Measurements from ENCODE around the gene FGFBP2. TPM values are rescaled to one million over a fixed set of nuclear protein-coding genes. Genes with fewer than 3 reads are reported as not detected.

The FGFBP2 gene
- polyA plus RNA-seq, 2 donors, result 0.61 TPM; not detected in 1

GRCh38 chr4:15953625-15954024 is 9.3 kb downstream of the FGFBP2 start:
- H3K27me3 ChIP-seq (ENCODE audit: control insufficient read depth in 1 of 2, insufficient read depth in 2 of 2, low read length in 2 of 2), result no peaks in the 10 kb centered on the region
- no peak overlapping the region for H3K4me3 ChIP-seq (ENCODE audit: low read depth in 1 of 2, low read length in 2 of 2)
- no peaks in the 10 kb centered on the region for H3K36me3 ChIP-seq (ENCODE audit: control insufficient read depth in 2 of 2, insufficient read depth in 2 of 2, low read length in 1 of 2)
- WGBS, 2 donors, result 82 to 83% methylated on average over 5 of the region's 5 CpGs
- H3K9me3 ChIP-seq (ENCODE audit: control insufficient read depth in 2 of 2, insufficient read depth in 1 of 2, low read depth in 1 of 2, low read length in 1 of 2), result no peaks in the 10 kb centered on the region
- H3K27ac ChIP-seq (ENCODE audit: low read depth in 2 of 2, low read length in 1 of 2), result no peak overlapping the region
- H3K4me1 ChIP-seq (ENCODE audit: control insufficient read depth in 2 of 2, insufficient read depth in 2 of 2, low read length in 1 of 2), result no peaks in the 10 kb centered on the region

GRCh38 chr4:15951781-15952180 is 11.2 kb downstream of the FGFBP2 start:
- no peaks in the 10 kb centered on the region for H3K36me3 ChIP-seq (ENCODE audit: control insufficient read depth in 2 of 2, insufficient read depth in 2 of 2, low read length in 1 of 2)
- no peak overlapping the region for H3K27ac ChIP-seq (ENCODE audit: low read depth in 2 of 2, low read length in 1 of 2)
- H3K4me3 ChIP-seq (ENCODE audit: low read depth in 1 of 2, low read length in 2 of 2), result no peak overlapping the region
- H3K9me3 ChIP-seq (ENCODE audit: control insufficient read depth in 2 of 2, insufficient read depth in 1 of 2, low read depth in 1 of 2, low read length in 1 of 2), result no peaks in the 10 kb centered on the region
- peaks cover 3% of the 10 kb centered on the region in 2 donors for H3K4me1 ChIP-seq (ENCODE audit: control insufficient read depth in 2 of 2, insufficient read depth in 2 of 2, low read length in 1 of 2)
- H3K27me3 ChIP-seq (ENCODE audit: control insufficient read depth in 1 of 2, insufficient read depth in 2 of 2, low read length in 2 of 2), result no peaks in the 10 kb centered on the region

GRCh38 chr4:15948826-15949225 is 14.1 kb downstream of the FGFBP2 start:
- no peak overlapping the region for H3K4me3 ChIP-seq (ENCODE audit: low read depth in 1 of 2, low read length in 2 of 2)
- no peaks in the 10 kb centered on the region for H3K36me3 ChIP-seq (ENCODE audit: control insufficient read depth in 2 of 2, insufficient read depth in 2 of 2, low read length in 1 of 2)
- 79 to 80% methylated on average over 9 of the region's 9 CpGs for WGBS, 2 donors
- peaks cover 3% of the 10 kb centered on the region in 2 donors for H3K4me1 ChIP-seq (ENCODE audit: control insufficient read depth in 2 of 2, insufficient read depth in 2 of 2, low read length in 1 of 2)
- no peak overlapping the region for H3K27ac ChIP-seq (ENCODE audit: low read depth in 2 of 2, low read length in 1 of 2)
- H3K9me3 ChIP-seq (ENCODE audit: control insufficient read depth in 2 of 2, insufficient read depth in 1 of 2, low read depth in 1 of 2, low read length in 1 of 2), result no peaks in the 10 kb centered on the region
- H3K27me3 ChIP-seq (ENCODE audit: control insufficient read depth in 1 of 2, insufficient read depth in 2 of 2, low read length in 2 of 2), result no peaks in the 10 kb centered on the region

- Histone ChIP-seq H3K27ac (ENCODE audit: low read depth in 2 of 2, low read length in 1 of 2) (no peak overlapping the region), H3K27me3 (ENCODE audit: control insufficient read depth in 1 of 2, insufficient read depth in 2 of 2, low read length in 2 of 2) (no peaks in the 10 kb centered on the region), H3K36me3 (ENCODE audit: control insufficient read depth in 2 of 2, insufficient read depth in 2 of 2, low read length in 1 of 2) (no peaks in the 10 kb centered on the region), H3K4me3 (ENCODE audit: low read depth in 1 of 2, low read length in 2 of 2) (no peak overlapping the region), H3K9me3 (ENCODE audit: control insufficient read depth in 2 of 2, insufficient read depth in 1 of 2, low read depth in 1 of 2, low read length in 1 of 2) (no peaks in the 10 kb centered on the region), H3K4me1 (ENCODE audit: control insufficient read depth in 2 of 2, insufficient read depth in 2 of 2, low read length in 1 of 2) (peaks cover 3% of the 10 kb centered on the region in 2 donors)
- 68 to 72% methylated on average over 8 of the region's 8 CpGs for WGBS, 2 donors
Measured at GRCh38 chr4:15947684-15948083, 15.3 kb downstream of the FGFBP2 start.

GRCh38 chr4:15945516-15945915 is 17.5 kb downstream of the FGFBP2 start:
- H3K9me3 ChIP-seq (ENCODE audit: control insufficient read depth in 2 of 2, insufficient read depth in 1 of 2, low read depth in 1 of 2, low read length in 1 of 2), result no peaks in the 10 kb centered on the region
- no peaks in the 10 kb centered on the region for H3K36me3 ChIP-seq (ENCODE audit: control insufficient read depth in 2 of 2, insufficient read depth in 2 of 2, low read length in 1 of 2)
- WGBS, 2 donors, result 55 to 75% methylated on average over 1 of the region's 1 CpG
- no peaks in the 10 kb centered on the region for H3K27me3 ChIP-seq (ENCODE audit: control insufficient read depth in 1 of 2, insufficient read depth in 2 of 2, low read length in 2 of 2)
- no peak overlapping the region for H3K4me3 ChIP-seq (ENCODE audit: low read depth in 1 of 2, low read length in 2 of 2)
- no peak overlapping the region for H3K27ac ChIP-seq (ENCODE audit: low read depth in 2 of 2, low read length in 1 of 2)
- peaks cover 3% of the 10 kb centered on the region in 2 donors for H3K4me1 ChIP-seq (ENCODE audit: control insufficient read depth in 2 of 2, insufficient read depth in 2 of 2, low read length in 1 of 2)

DNA sequence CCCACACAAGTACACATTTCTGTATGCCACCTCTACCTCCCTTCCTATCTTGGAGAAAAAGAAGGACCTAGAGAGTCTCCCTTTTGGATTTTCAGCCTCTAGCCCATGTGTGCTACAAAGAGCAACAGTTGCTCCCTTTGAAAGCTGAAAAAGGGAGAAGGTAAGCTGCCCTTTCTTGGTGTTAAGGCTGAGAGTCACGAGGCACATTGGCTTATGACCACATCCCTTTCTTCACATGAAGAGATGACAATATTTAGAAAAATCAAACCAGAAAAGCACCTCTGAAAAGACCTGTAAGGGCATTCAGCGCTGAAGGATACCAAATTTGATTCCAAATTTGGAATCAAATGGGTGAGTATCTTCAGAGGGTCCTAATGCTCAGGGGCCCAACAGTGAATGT is 18.1 kb downstream of the FGFBP2 start:
- Histone ChIP-seq H3K4me3 (ENCODE audit: low read depth in 1 of 2, low read length in 2 of 2) (no peak overlapping the region), H3K4me1 (ENCODE audit: control insufficient read depth in 2 of 2, insufficient read depth in 2 of 2, low read length in 1 of 2) (peaks cover 3% of the 10 kb centered on the region in 2 donors), H3K36me3 (ENCODE audit: control insufficient read depth in 2 of 2, insufficient read depth in 2 of 2, low read length in 1 of 2) (no peaks in the 10 kb centered on the region), H3K27me3 (ENCODE audit: control insufficient read depth in 1 of 2, insufficient read depth in 2 of 2, low read length in 2 of 2) (no peaks in the 10 kb centered on the region), H3K27ac (ENCODE audit: low read depth in 2 of 2, low read length in 1 of 2) (no peak overlapping the region), H3K9me3 (ENCODE audit: control insufficient read depth in 2 of 2, insufficient read depth in 1 of 2, low read depth in 1 of 2, low read length in 1 of 2) (no peaks in the 10 kb centered on the region)
- WGBS, 2 donors, result 88 to 89% methylated on average over 2 of the region's 2 CpGs

GRCh38 chr4:15942283-15942682 is 20.7 kb downstream of the FGFBP2 start:
- Histone ChIP-seq H3K36me3 (ENCODE audit: control insufficient read depth in 2 of 2, insufficient read depth in 2 of 2, low read length in 1 of 2) (no peaks in the 10 kb centered on the region), H3K27me3 (ENCODE audit: control insufficient read depth in 1 of 2, insufficient read depth in 2 of 2, low read length in 2 of 2) (no peaks in the 10 kb centered on the region), H3K9me3 (ENCODE audit: control insufficient read depth in 2 of 2, insufficient read depth in 1 of 2, low read depth in 1 of 2, low read length in 1 of 2) (no peaks in the 10 kb centered on the region), H3K27ac (ENCODE audit: low read depth in 2 of 2, low read length in 1 of 2) (no peak overlapping the region), H3K4me1 (ENCODE audit: control insufficient read depth in 2 of 2, insufficient read depth in 2 of 2, low read length in 1 of 2) (peaks cover 0 to under 1% of the 10 kb centered on the region in 2 donors), H3K4me3 (ENCODE audit: low read depth in 1 of 2, low read length in 2 of 2) (no peak overlapping the region)
- WGBS, 2 donors, result 64 to 66% methylated on average over 1 of the region's 1 CpG

DNA sequence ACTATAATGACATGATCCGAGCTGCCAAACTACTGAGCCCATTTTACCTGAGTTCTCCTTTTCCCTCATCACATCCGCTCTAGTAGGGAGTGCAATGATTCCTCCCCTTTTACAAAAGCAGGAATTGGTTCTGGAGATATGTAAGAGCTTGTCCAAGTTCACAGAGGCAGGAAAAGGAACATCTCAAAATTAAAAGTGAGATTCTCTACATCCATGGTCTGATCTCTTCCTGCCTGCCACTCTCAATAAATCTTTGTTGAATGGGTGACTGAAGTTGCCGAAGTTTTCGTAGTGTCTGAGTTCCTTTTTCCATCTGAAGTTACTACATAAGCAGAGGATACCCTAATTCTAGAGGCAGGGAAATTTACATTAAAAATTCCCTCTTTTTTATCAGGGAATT is 24.3 kb downstream of the FGFBP2 start, which contains the start of gene FGFBP1:
Gene FGFBP1, minus strand, starts transcription at position 101 of the 400 bp plus-strand sequence. CDS start 2,108 bp downstream, outside the sequence.
- 44 to 48% methylated on average over 4 of the region's 4 CpGs for WGBS, 2 donors
- H3K4me1 ChIP-seq (ENCODE audit: control insufficient read depth in 2 of 2, insufficient read depth in 2 of 2, low read length in 1 of 2), result no peaks in the 10 kb centered on the region
- H3K36me3 ChIP-seq (ENCODE audit: control insufficient read depth in 2 of 2, insufficient read depth in 2 of 2, low read length in 1 of 2), result no peaks in the 10 kb centered on the region
- H3K27me3 ChIP-seq (ENCODE audit: control insufficient read depth in 1 of 2, insufficient read depth in 2 of 2, low read length in 2 of 2), result no peaks in the 10 kb centered on the region
- H3K4me3 ChIP-seq (ENCODE audit: low read depth in 1 of 2, low read length in 2 of 2), result peak within 1 kb of the TSS; percentile 64 to 72
- peaks cover 0 to 2% of the 10 kb centered on the region in 2 donors for H3K9me3 ChIP-seq (ENCODE audit: control insufficient read depth in 2 of 2, insufficient read depth in 1 of 2, low read depth in 1 of 2, low read length in 1 of 2)
- peak within 1 kb of the TSS; percentile 75 to 89 for H3K27ac ChIP-seq (ENCODE audit: low read depth in 2 of 2, low read length in 1 of 2)

DNA sequence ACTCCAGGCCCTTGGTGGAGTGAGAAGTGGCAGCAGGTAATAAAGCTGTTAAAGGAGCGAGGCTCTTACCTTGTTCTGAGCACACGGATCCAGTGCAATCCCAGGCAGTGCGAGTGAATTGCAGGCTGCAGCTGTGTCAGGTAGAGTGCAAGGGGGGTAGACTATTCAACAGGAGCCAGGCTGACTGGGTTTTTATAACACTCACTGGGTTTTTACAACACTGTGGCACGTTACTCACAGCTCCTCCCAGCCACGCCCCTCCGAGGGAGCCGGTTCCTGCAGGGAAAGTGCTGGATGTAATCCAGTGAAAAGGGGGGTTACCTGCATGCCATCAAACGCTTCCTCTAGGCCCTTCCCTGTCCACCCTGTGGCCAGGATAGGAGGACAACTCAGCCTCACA is 24.8 kb downstream of the FGFBP2 start:
- Histone ChIP-seq H3K4me1 (ENCODE audit: control insufficient read depth in 2 of 2, insufficient read depth in 2 of 2, low read length in 1 of 2) (no peaks in the 10 kb centered on the region), H3K27ac (ENCODE audit: low read depth in 2 of 2, low read length in 1 of 2) (peak overlapping the region; percentile 75 to 89), H3K27me3 (ENCODE audit: control insufficient read depth in 1 of 2, insufficient read depth in 2 of 2, low read length in 2 of 2) (no peaks in the 10 kb centered on the region), H3K4me3 (ENCODE audit: low read depth in 1 of 2, low read length in 2 of 2) (peak overlapping the region; percentile 64 to 72), H3K36me3 (ENCODE audit: control insufficient read depth in 2 of 2, insufficient read depth in 2 of 2, low read length in 1 of 2) (no peaks in the 10 kb centered on the region), H3K9me3 (ENCODE audit: control insufficient read depth in 2 of 2, insufficient read depth in 1 of 2, low read depth in 1 of 2, low read length in 1 of 2) (peaks cover 0 to 2% of the 10 kb centered on the region in 2 donors)
- WGBS, 2 donors, result 24 to 29% methylated on average over 8 of the region's 8 CpGs

DNA sequence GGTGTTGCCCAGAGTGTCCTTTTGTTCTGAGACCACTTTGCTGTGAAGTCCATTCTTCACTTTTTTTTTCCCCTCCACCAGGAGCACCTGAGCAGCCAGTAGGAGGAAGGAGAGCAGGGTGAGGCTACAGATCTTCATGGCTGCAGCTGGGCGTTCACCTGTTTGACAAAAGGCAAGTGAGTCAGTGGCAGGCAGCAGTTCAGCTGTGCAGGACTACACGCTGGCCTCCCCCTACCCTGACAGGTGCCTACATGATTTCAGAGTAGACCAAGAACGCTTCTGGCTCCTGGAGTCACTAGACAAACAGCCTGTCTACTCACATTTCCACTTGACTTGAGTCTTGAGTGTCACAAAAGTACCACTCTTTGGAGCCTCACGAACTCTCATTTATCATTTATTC is 26.5 kb downstream of the FGFBP2 start:
- no peaks in the 10 kb centered on the region for H3K4me1 ChIP-seq (ENCODE audit: control insufficient read depth in 2 of 2, insufficient read depth in 2 of 2, low read length in 1 of 2)
- H3K36me3 ChIP-seq (ENCODE audit: control insufficient read depth in 2 of 2, insufficient read depth in 2 of 2, low read length in 1 of 2), result no peaks in the 10 kb centered on the region
- H3K27me3 ChIP-seq (ENCODE audit: control insufficient read depth in 1 of 2, insufficient read depth in 2 of 2, low read length in 2 of 2), result no peaks in the 10 kb centered on the region
- peaks cover 0 to 2% of the 10 kb centered on the region in 2 donors for H3K9me3 ChIP-seq (ENCODE audit: control insufficient read depth in 2 of 2, insufficient read depth in 1 of 2, low read depth in 1 of 2, low read length in 1 of 2)
- WGBS, 2 donors, result 47 to 50% methylated on average over 4 of the region's 4 CpGs
- peak overlapping the region; percentile 54 to 85 for H3K27ac ChIP-seq (ENCODE audit: low read depth in 2 of 2, low read length in 1 of 2)
- H3K4me3 ChIP-seq (ENCODE audit: low read depth in 1 of 2, low read length in 2 of 2), result peak overlapping the region; percentile 34 to 72
